Activated CD4-positive, alpha-beta T cell treated with anti-CD3 and anti-CD28 coated beads, Interleukin-2, amount 10 ng/mL, durations not matched to agents 24 days and 14 days (primary cell): ENCODE results near the gene RNASEH1. TPM values are rescaled to one million over a fixed set of nuclear protein-coding genes. Genes with fewer than 3 reads are reported as not detected.
"Not testable (repeated sequence)": the region's sequence is repeated elsewhere in the genome, so short reads cannot be mapped to it uniquely, and the experiment has no call there.

Experiments used
- DNase-seq: peaks from one replicate; pipeline ENCODE4 v3.0.0; 2022
- H3K27ac Mint-ChIP-seq: one replicate; pipeline ENCODE4 v1.8.0; 2022; ENCODE audit warnings: mild to moderate bottlenecking, mixed read lengths
- H3K27me3 Mint-ChIP-seq: one replicate; pipeline ENCODE4 v1.8.0; 2022; ENCODE audit warnings: mixed read lengths
- H3K36me3 Mint-ChIP-seq: one replicate; pipeline ENCODE4 v1.8.0; 2022; ENCODE audit warnings: low read depth, mild to moderate bottlenecking, mixed read lengths
- H3K4me1 Mint-ChIP-seq: one replicate; pipeline ENCODE4 v1.8.0; 2021; ENCODE audit warnings: mixed read lengths
- H3K4me3 Mint-ChIP-seq: one replicate; pipeline ENCODE4 v1.8.0; 2022; ENCODE audit warnings: mild to moderate bottlenecking, moderate library complexity, mixed read lengths
- H3K9me3 Mint-ChIP-seq: one replicate; pipeline ENCODE4 v1.8.0; 2021; ENCODE audit warnings: mixed read lengths
- intact Hi-C: fragments of 100-400 bp; cut with micrococcal nuclease; formaldehyde crosslinking; loops from one replicate; pipeline ENCODE4 v1.15.1; 2023
- total RNA-seq: library from RNA; stranded (reverse); gene quantifications from 2 replicates; pipeline ENCODE4 v1.2.3, GENCODE V29; 2022

RNASEH1 gene
- total RNA-seq, 1 donor from 2014 or later, result 29.8 TPM

- Mint-ChIP-seq H3K27ac (no peak overlapping the region), H3K36me3 (peaks cover 68% of the 10 kb centered on the region), H3K27me3 (no peaks in the 10 kb centered on the region), H3K4me1 (peaks cover 13% of the 10 kb centered on the region), H3K9me3 (peaks cover 16% of the 10 kb centered on the region), H3K4me3 (no peak overlapping the region)
- DNase-seq, result no peak
- intact Hi-C loops, result no loop called here
These were observed 44.9 kb downstream of the RNASEH1 start for GRCh38 chr2:3513026-3513810.

GRCh38 chr2:3512086-3512485 is 46.0 kb downstream of the RNASEH1 start:
- Mint-ChIP-seq H3K27ac (no peak overlapping the region), H3K9me3 (peaks cover 16% of the 10 kb centered on the region), H3K4me1 (peaks cover 9% of the 10 kb centered on the region), H3K4me3 (no peak overlapping the region), H3K36me3 (peaks cover 69% of the 10 kb centered on the region), H3K27me3 (no peaks in the 10 kb centered on the region)
- intact Hi-C loops, result no loop called here
- DNase-seq, result no peak

- Mint-ChIP-seq H3K4me1 (peaks cover 5% of the 10 kb centered on the region), H3K9me3 (no peaks in the 10 kb centered on the region), H3K36me3 (peaks cover 50% of the 10 kb centered on the region), H3K27me3 (no peaks in the 10 kb centered on the region), H3K4me3 (no peak overlapping the region), H3K27ac (no peak overlapping the region)
- intact Hi-C loops, result no loop called here
- DNase-seq, result no peak
These were observed 52.4 kb downstream of the RNASEH1 start for GRCh38 chr2:3505771-3506170.

- intact Hi-C loops, result no loop called here
- H3K27me3 Mint-ChIP-seq, result no peaks in the 10 kb centered on the region
- H3K9me3 Mint-ChIP-seq, result no peaks in the 10 kb centered on the region
- H3K36me3 Mint-ChIP-seq, result peaks cover 46% of the 10 kb centered on the region
- DNase-seq, result no peak
- H3K4me3 Mint-ChIP-seq, result no peak overlapping the region
- H3K4me1 Mint-ChIP-seq, result peaks cover 5% of the 10 kb centered on the region
- no peak overlapping the region for H3K27ac Mint-ChIP-seq
These were observed 53.4 kb downstream of the RNASEH1 start for GRCh38 chr2:3504741-3505140.

- no peak for DNase-seq
- no peak overlapping the region for H3K4me3 Mint-ChIP-seq
These were observed 54.6 kb downstream of the RNASEH1 start for GRCh38 chr2:3503483-3503882.

GRCh38 chr2:3503046-3503445 is 55.1 kb downstream of the RNASEH1 start:
- Mint-ChIP-seq H3K4me1 (peaks cover 2% of the 10 kb centered on the region), H3K27me3 (no peaks in the 10 kb centered on the region), H3K27ac (no peak overlapping the region), H3K4me3 (no peak overlapping the region), H3K36me3 (peaks cover 42% of the 10 kb centered on the region), H3K9me3 (no peaks in the 10 kb centered on the region)
- intact Hi-C loops, result no loop called here
- no peak for DNase-seq

More at GRCh38 chr2:3503483-3503882, 54.6 kb downstream of the RNASEH1 start:
- Mint-ChIP-seq H3K4me1 (peaks cover 4% of the 10 kb centered on the region), H3K36me3 (peaks cover 43% of the 10 kb centered on the region), H3K27ac (no peak overlapping the region), H3K9me3 (no peaks in the 10 kb centered on the region), H3K27me3 (no peaks in the 10 kb centered on the region)
- intact Hi-C loops, result no loop called here

GRCh38 chr2:3500326-3500899 is 57.7 kb downstream of the RNASEH1 start:
- H3K27ac Mint-ChIP-seq, result no peak overlapping the region
- no peaks in the 10 kb centered on the region for H3K4me1 Mint-ChIP-seq
- no peak overlapping the region for H3K4me3 Mint-ChIP-seq
- DNase-seq, result no peak
- H3K27me3 Mint-ChIP-seq, result no peaks in the 10 kb centered on the region
- no peaks in the 10 kb centered on the region for H3K9me3 Mint-ChIP-seq
- peaks cover 32% of the 10 kb centered on the region for H3K36me3 Mint-ChIP-seq
- intact Hi-C loops, result no loop called here

- no peaks in the 10 kb centered on the region for H3K27me3 Mint-ChIP-seq
These were observed 59.2 kb downstream of the RNASEH1 start for GRCh38 chr2:3498783-3499394.

GRCh38 chr2:3496708-3497080 is 61.4 kb downstream of the RNASEH1 start:
- peak overlapping the region; percentile 29 for H3K27ac Mint-ChIP-seq
- H3K27me3 Mint-ChIP-seq, intact Hi-C loops, DNase-seq, H3K9me3 Mint-ChIP-seq, H3K4me1 Mint-ChIP-seq, H3K4me3 Mint-ChIP-seq: not testable (repeated sequence)
- peaks cover 12% of the 10 kb centered on the region for H3K36me3 Mint-ChIP-seq

More at GRCh38 chr2:3498783-3499394, 59.2 kb downstream of the RNASEH1 start:
- H3K4me1 Mint-ChIP-seq, result no peaks in the 10 kb centered on the region
- no peak for DNase-seq
- no peak overlapping the region for H3K4me3 Mint-ChIP-seq
- H3K36me3 Mint-ChIP-seq, result peaks cover 22% of the 10 kb centered on the region
- H3K9me3 Mint-ChIP-seq, result no peaks in the 10 kb centered on the region
- H3K27ac Mint-ChIP-seq, result no peak overlapping the region
- intact Hi-C loops, result no loop called here

Other genes with a start within 250 kb of the RNASEH1 start
- 47.6 and 52.1 TPM in 2 replicates for gene EIPR1, start 180.5 kb downstream of the RNASEH1 start, total RNA-seq
- gene TRAPPC12, start 178.6 kb downstream of the RNASEH1 start, total RNA-seq, result 87.8 and 91.7 TPM in 2 replicates
- 33.7 and 36.2 TPM in 2 replicates for gene ADI1, start 38.8 kb downstream of the RNASEH1 start, total RNA-seq
- 1,768 and 1,784 TPM in 2 replicates for gene RPS7, start 16.9 kb upstream of the RNASEH1 start, total RNA-seq
- gene COLEC11, start 36.8 kb upstream of the RNASEH1 start, total RNA-seq, result 0.47 and 0.49 TPM in 2 replicates
- gene ALLC, start 99.9 kb upstream of the RNASEH1 start, total RNA-seq, result not detected in 2 replicates
- not detected in 2 replicates for gene DCDC2C, start 145.2 kb upstream of the RNASEH1 start, total RNA-seq